Smooth muscle cell (in vitro differentiated cells): Measurements from ENCODE around the gene SYT17. TPM values are rescaled to one million over a fixed set of nuclear protein-coding genes. Genes with fewer than 3 reads are reported as not detected.

Source experiments
- DNase-seq: peaks from one replicate; lab custom pipeline; 2025; ENCODE audit not compliant: unreplicated experiment; lab: John Stamatoyannopoulos, UW
- H2AFZ ChIP-seq: fragments of 200-600 bp; sonication (generic); 2 replicates; pipeline ENCODE4 v1.6.0; 2016; ENCODE audit warnings: antibody characterized with exemption, low read depth, mild to moderate bottlenecking
- H3F3A ChIP-seq: fragments of 200-600 bp; sonication (generic); 2 replicates; pipeline ENCODE4 v1.6.0; 2017; ENCODE audit warnings: antibody characterized with exemption, low read depth
- H3K27ac ChIP-seq: fragments of 200-600 bp; sonication (generic); 2 replicates; pipeline ENCODE4 v1.5.1; 2016; ENCODE audit warnings: low read depth, mild to moderate bottlenecking
- H3K27me3 ChIP-seq: fragments of 200-600 bp; sonication (generic); 2 replicates; pipeline ENCODE4 v1.6.1; 2016; ENCODE audit warnings: low read depth, mild to moderate bottlenecking
- H3K36me3 ChIP-seq: fragments of 200-600 bp; sonication (generic); 2 replicates; pipeline ENCODE4 v1.5.1; 2016; ENCODE audit warnings: low read depth
- H3K4me1 ChIP-seq: fragments of 200-600 bp; sonication (generic); 2 replicates; pipeline ENCODE4 v1.5.1; 2016; ENCODE audit warnings: low read depth
- H3K4me2 ChIP-seq: fragments of 200-600 bp; sonication (generic); 2 replicates; pipeline ENCODE4 v1.6.0; 2016; ENCODE audit warnings: mild to moderate bottlenecking
- H3K4me3 ChIP-seq: fragments of 200-600 bp; sonication (generic); 2 replicates; pipeline ENCODE4 v1.5.1; 2016; ENCODE audit warnings: mild to moderate bottlenecking
- H3K79me2 ChIP-seq: fragments of 200-600 bp; sonication (generic); 2 replicates; pipeline ENCODE4 v1.6.0; 2016; ENCODE audit warnings: low read depth, mild to moderate bottlenecking
- H3K9ac ChIP-seq: fragments of 200-600 bp; sonication (generic); 2 replicates; pipeline ENCODE4 v1.6.0; 2016; ENCODE audit warnings: low read depth
- H3K9me3 ChIP-seq: fragments of 200-600 bp; sonication (generic); replicated peaks from 2 replicates; pipeline ENCODE4 v1.5.1; 2016; ENCODE audit warnings: low read depth
- H4K20me1 ChIP-seq: fragments of 200-600 bp; sonication (generic); 2 replicates; pipeline ENCODE4 v1.6.0; 2016; ENCODE audit warnings: low read depth
- CTCF ChIP-seq: fragments of 200-600 bp; sonication (generic); IDR thresholded peaks from 2 replicates; pipeline ENCODE4 v1.5.1; 2017; ENCODE audit warnings: borderline replicate concordance, mild to moderate bottlenecking, antibody characterized with exemption; ENCODE audit not compliant: insufficient read depth, poor library complexity, severe bottlenecking
- WGBS: methylation state at CpG from one replicate; pipeline ENCODE4 v1.1.7; 2016; ENCODE audit warnings: low lambda C conversion rate; 5-methylcytosine and 5-hydroxymethylcytosine counted together
- polyA plus RNA-seq: library from polyadenylated mRNA; unstranded; fragments of >200 nt; fragmentation: Nextera tagmentation; extraction: Ambion mirVana; gene quantifications from 2 replicates; pipeline ENCODE4 v1.2.1, GENCODE V29; 2016
- total RNA-seq: library from RNA; depleted of rRNA; stranded (reverse); fragments of >200 nt; gene quantifications from 2 replicates; pipeline ENCODE4 v1.2.3, GENCODE V29; 2014

SYT17 gene
- total and polyA plus RNA-seq, 2 experiments from 2014 or later: 2.0 to 3.9 TPM

- Histone ChIP-seq H3K27ac (no peak overlapping the region), H2AFZ (no peak overlapping the region), H3F3A (no peaks in the 10 kb centered on the region), H3K4me1 (no peaks in the 10 kb centered on the region), H3K36me3 (no peaks in the 10 kb centered on the region), H3K79me2 (no peaks in the 10 kb centered on the region), H3K4me3 (no peak overlapping the region), H4K20me1 (no peaks in the 10 kb centered on the region), H3K4me2 (no peak overlapping the region), H3K9me3 (no peaks in the 10 kb centered on the region), H3K27me3 (no peaks in the 10 kb centered on the region), H3K9ac (no peak overlapping the region)
- no peak for TF ChIP-seq CTCF
- no peak for DNase-seq
- 87% methylated on average over 8 of the region's 8 CpGs for WGBS
Observed at GRCh38 chr16:19245326-19245925, 77.4 kb downstream of the SYT17 start.

- H3K79me2 ChIP-seq: no peaks in the 10 kb centered on the region
- no peak overlapping the region for H3K4me2 ChIP-seq
- H3K9ac ChIP-seq: no peak overlapping the region
- no peak overlapping the region for H2AFZ ChIP-seq
- no peaks in the 10 kb centered on the region for H3K4me1 ChIP-seq
- H3K4me3 ChIP-seq: no peak overlapping the region
- H3K27ac ChIP-seq: no peak overlapping the region
- H3K36me3 ChIP-seq: no peaks in the 10 kb centered on the region
- no peaks in the 10 kb centered on the region for H3K9me3 ChIP-seq
- TF ChIP-seq CTCF: no peak
- no peaks in the 10 kb centered on the region for H3F3A ChIP-seq
- WGBS: 100% methylated on average over 2 of the region's 2 CpGs
- H3K27me3 ChIP-seq: no peaks in the 10 kb centered on the region
- H4K20me1 ChIP-seq: no peaks in the 10 kb centered on the region
- no peak for DNase-seq
Observed at GRCh38 chr16:19252904-19253303, 84.9 kb downstream of the SYT17 start.

- Histone ChIP-seq H3K4me3 (no peak overlapping the region), H3K27ac (no peak overlapping the region)
- WGBS: 89% methylated on average over 4 of the region's 4 CpGs
Observed at GRCh38 chr16:19254611-19255010, 86.6 kb downstream of the SYT17 start.

More at GRCh38 chr16:19254611-19255010, 86.6 kb downstream of the SYT17 start:
- H3K79me2 ChIP-seq: no peaks in the 10 kb centered on the region
- TF ChIP-seq CTCF: no peak
- no peaks in the 10 kb centered on the region for H3F3A ChIP-seq
- no peak overlapping the region for H3K4me2 ChIP-seq
- H3K27me3 ChIP-seq: no peaks in the 10 kb centered on the region
- no peaks in the 10 kb centered on the region for H3K36me3 ChIP-seq
- H3K4me1 ChIP-seq: no peaks in the 10 kb centered on the region
- DNase-seq: no peak
- no peak overlapping the region for H3K9ac ChIP-seq
- no peak overlapping the region for H2AFZ ChIP-seq
- H4K20me1 ChIP-seq: no peaks in the 10 kb centered on the region
- H3K9me3 ChIP-seq: no peaks in the 10 kb centered on the region
